DOHH2 (cell line): ENCODE measurements around the gene ANXA3.

Source experiments
- H3F3A ChIP-seq: fragments of 200-600 bp; sonication (generic), shearing (Covaris generic); 2 replicates; pipeline ENCODE4 v1.6.0; 2016; ENCODE audit warnings: antibody characterized with exemption, mild to moderate bottlenecking; ENCODE audit not compliant: control insufficient read depth, insufficient read depth
- H3K27ac ChIP-seq: fragments of 200-600 bp; sonication (generic); 2 replicates; pipeline ENCODE4 v1.5.1; 2014; ENCODE audit warnings: low read depth, mild to moderate bottlenecking, low read length, moderate library complexity
- H3K27me3 ChIP-seq: fragments of 200-600 bp; sonication (generic); 2 replicates; pipeline ENCODE4 v1.6.1; 2014; ENCODE audit warnings: mild to moderate bottlenecking, low read length, mixed read lengths; ENCODE audit not compliant: control insufficient read depth
- H3K36me3 ChIP-seq: fragments of 200-600 bp; sonication (generic); 2 replicates; pipeline ENCODE4 v1.6.1; 2014; ENCODE audit warnings: mild to moderate bottlenecking, low read length, moderate library complexity, mixed read lengths; ENCODE audit not compliant: control insufficient read depth
- H3K4me1 ChIP-seq: fragments of 200-600 bp; sonication (generic); 2 replicates; pipeline ENCODE4 v1.6.1; 2014; ENCODE audit warnings: mild to moderate bottlenecking, low read length, mixed read lengths; ENCODE audit not compliant: control insufficient read depth
- H3K4me2 ChIP-seq: fragments of 200-600 bp; sonication (generic); 2 replicates; pipeline ENCODE4 v1.6.0; 2014; ENCODE audit warnings: mild to moderate bottlenecking, low read length, moderate library complexity
- H3K4me3 ChIP-seq: fragments of 200-600 bp; sonication (generic); 2 replicates; pipeline ENCODE4 v1.5.1; 2014; ENCODE audit warnings: mild to moderate bottlenecking, low read length, mixed read lengths
- H3K79me2 ChIP-seq: fragments of 200-600 bp; sonication (generic); 2 replicates; pipeline ENCODE4 v1.6.1; 2014; ENCODE audit warnings: mild to moderate bottlenecking, low read length, mixed read lengths; ENCODE audit not compliant: control insufficient read depth
- H3K9me2 ChIP-seq: fragments of 200-600 bp; sonication (generic); replicated peaks from 2 replicates; pipeline ENCODE4 v1.6.1; 2014; ENCODE audit warnings: mild to moderate bottlenecking, low read length, mixed read lengths; ENCODE audit not compliant: control insufficient read depth
- H3K9me3 ChIP-seq: fragments of 200-600 bp; sonication (generic); 2 replicates; pipeline ENCODE4 v1.6.1; 2014; ENCODE audit warnings: antibody characterized with exemption, low read length, mixed read lengths; ENCODE audit not compliant: control insufficient read depth, insufficient read depth
- H4K20me1 ChIP-seq: fragments of 200-600 bp; sonication (generic); 2 replicates; pipeline ENCODE4 v1.6.0; 2014; ENCODE audit warnings: low read depth, mild to moderate bottlenecking, antibody characterized with exemption, low read length, moderate library complexity; ENCODE audit not compliant: control insufficient read depth, insufficient read depth
- EZH2phosphoT487 ChIP-seq: fragments of 200-600 bp; sonication (generic); IDR thresholded peaks from 2 replicates; pipeline ENCODE4 v1.6.1; 2017; ENCODE audit warnings: borderline replicate concordance, mild to moderate bottlenecking, antibody characterized with exemption, low read length, moderate library complexity, mixed read lengths
- TF ChIP-seq, protein P1 (sequence below): fragments of 200-600 bp; sonication (generic); IDR thresholded peaks from one replicate; pipeline ENCODE4 v1.5.1; 2014; ENCODE audit warnings: antibody characterized with exemption, mild to moderate bottlenecking, low read depth, low read length; ENCODE audit not compliant: poor library complexity, severe bottlenecking

The ANXA3 gene

DNA sequence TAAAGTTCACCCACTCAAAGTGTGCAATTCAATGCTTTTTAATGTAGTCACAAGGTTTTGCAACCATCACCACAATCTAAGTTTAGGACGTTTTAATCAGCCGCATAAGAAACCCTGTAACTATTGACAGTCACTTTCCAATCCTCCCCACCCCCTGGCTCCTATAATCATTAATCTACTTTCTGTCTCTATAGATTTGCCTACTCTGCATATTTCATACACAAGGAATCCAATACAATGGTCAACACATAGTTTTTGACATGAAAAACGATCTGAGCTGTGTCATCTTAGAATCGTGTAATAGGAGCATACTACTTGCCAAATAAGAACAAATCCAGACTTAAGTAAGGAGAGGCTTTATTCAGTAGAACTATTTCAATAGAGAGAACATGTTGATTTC, 47.6 kb downstream of the ANXA3 start:
- Histone ChIP-seq H3K4me1 (no peaks in the 10 kb centered on the region), H3K9me3 (no peaks in the 10 kb centered on the region), H3K9me2 (no peaks in the 10 kb centered on the region), H3K27ac (no peak overlapping the region), H3K4me3 (no peak overlapping the region), H3K27me3 (no peaks in the 10 kb centered on the region), H3F3A (no peaks in the 10 kb centered on the region), H3K36me3 (no peaks in the 10 kb centered on the region), H3K79me2 (no peaks in the 10 kb centered on the region), H4K20me1 (no peaks in the 10 kb centered on the region), H3K4me2 (no peak overlapping the region)
- TF ChIP-seq, protein P1, sequence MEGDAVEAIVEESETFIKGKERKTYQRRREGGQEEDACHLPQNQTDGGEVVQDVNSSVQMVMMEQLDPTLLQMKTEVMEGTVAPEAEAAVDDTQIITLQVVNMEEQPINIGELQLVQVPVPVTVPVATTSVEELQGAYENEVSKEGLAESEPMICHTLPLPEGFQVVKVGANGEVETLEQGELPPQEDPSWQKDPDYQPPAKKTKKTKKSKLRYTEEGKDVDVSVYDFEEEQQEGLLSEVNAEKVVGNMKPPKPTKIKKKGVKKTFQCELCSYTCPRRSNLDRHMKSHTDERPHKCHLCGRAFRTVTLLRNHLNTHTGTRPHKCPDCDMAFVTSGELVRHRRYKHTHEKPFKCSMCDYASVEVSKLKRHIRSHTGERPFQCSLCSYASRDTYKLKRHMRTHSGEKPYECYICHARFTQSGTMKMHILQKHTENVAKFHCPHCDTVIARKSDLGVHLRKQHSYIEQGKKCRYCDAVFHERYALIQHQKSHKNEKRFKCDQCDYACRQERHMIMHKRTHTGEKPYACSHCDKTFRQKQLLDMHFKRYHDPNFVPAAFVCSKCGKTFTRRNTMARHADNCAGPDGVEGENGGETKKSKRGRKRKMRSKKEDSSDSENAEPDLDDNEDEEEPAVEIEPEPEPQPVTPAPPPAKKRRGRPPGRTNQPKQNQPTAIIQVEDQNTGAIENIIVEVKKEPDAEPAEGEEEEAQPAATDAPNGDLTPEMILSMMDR = no peak
- no peak for TF ChIP-seq EZH2phosphoT487

DNA sequence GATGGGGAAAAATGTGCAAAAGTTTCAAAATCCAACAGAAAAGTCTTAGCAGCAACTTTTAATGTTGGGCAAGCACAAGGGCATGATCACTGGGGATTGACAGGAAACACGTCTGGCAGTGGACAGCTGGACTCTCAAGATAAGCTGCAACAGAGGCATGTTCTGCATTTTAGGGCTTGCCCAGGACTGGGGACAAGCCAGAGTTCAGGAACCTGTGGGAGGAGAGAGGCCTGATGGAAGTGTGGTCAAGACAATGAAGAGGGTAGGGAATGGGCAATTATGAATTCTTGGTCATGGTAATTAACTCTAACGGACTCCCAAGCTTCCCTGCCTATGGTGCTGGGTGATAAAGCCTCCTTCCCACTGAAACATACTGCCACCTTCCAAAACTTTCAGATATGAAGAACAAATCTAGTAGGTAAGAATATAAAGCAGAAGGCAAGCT, 48.4 kb downstream of the ANXA3 start:
- Histone ChIP-seq H3K27me3 (no peaks in the 10 kb centered on the region), H3K9me3 (no peaks in the 10 kb centered on the region), H3K4me2 (no peak overlapping the region), H3K27ac (no peak overlapping the region), H3K79me2 (no peaks in the 10 kb centered on the region), H3K4me3 (no peak overlapping the region), H4K20me1 (no peaks in the 10 kb centered on the region), H3K4me1 (no peaks in the 10 kb centered on the region), H3K36me3 (no peaks in the 10 kb centered on the region), H3K9me2 (no peaks in the 10 kb centered on the region), H3F3A (no peaks in the 10 kb centered on the region)
- TF ChIP-seq EZH2phosphoT487 = no peak
- TF ChIP-seq, protein P1 = no peak

DNA sequence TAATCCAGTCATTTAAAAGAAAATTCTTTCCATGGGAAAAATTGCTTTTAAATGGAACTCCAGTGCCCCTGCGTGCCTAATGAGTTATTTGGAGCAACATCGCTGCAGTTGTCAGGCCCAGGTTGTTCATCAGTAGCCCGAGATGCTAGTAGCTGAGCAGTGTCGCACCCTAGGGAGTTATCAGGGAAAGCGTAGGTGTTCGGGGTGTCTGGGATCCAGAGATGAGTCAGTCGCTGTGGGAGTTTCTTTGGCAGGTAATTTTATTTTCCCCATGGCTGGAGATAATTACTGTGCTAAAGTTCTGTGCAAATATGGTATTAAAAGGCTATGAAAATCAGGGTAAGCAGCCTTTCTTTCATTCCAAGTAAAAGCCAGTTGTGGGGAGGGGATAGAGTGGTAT, 49.4 kb downstream of the ANXA3 start:
- H3K4me3 ChIP-seq = no peak overlapping the region
- no peaks in the 10 kb centered on the region for H3K27me3 ChIP-seq
- TF ChIP-seq EZH2phosphoT487 = no peak
- TF ChIP-seq, protein P1 = no peak
- no peaks in the 10 kb centered on the region for H3K9me3 ChIP-seq
- no peaks in the 10 kb centered on the region for H4K20me1 ChIP-seq
- H3K4me2 ChIP-seq = no peak overlapping the region
- H3K79me2 ChIP-seq = no peaks in the 10 kb centered on the region
- no peak overlapping the region for H3K27ac ChIP-seq
- H3K4me1 ChIP-seq = no peaks in the 10 kb centered on the region
- no peaks in the 10 kb centered on the region for H3K36me3 ChIP-seq
- H3K9me2 ChIP-seq = no peaks in the 10 kb centered on the region
- H3F3A ChIP-seq = no peaks in the 10 kb centered on the region

DNA sequence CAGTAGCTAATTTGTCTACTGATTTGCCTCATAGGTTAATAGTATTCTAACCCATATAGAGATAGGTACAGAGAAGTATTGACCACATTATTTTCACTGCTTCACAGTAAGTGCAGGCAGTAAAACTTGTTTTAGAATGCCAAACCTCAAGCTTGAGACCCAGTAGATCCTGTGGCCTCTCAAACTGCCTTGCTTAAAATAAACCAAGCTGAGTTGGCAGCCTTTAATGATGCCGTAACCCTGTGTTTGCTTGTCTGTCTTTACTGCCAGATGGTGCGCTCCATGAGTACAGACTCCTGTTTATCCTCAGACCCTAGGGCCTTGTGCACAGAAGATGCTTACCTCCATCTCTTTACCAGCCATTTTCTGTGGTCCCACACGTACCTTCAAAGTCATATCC, 50.8 kb downstream of the ANXA3 start:
- Histone ChIP-seq H3K36me3 (no peaks in the 10 kb centered on the region), H3K79me2 (no peaks in the 10 kb centered on the region), H3K9me3 (no peaks in the 10 kb centered on the region), H3K4me1 (no peaks in the 10 kb centered on the region), H4K20me1 (no peaks in the 10 kb centered on the region), H3K27ac (no peak overlapping the region), H3K9me2 (no peaks in the 10 kb centered on the region), H3K27me3 (no peaks in the 10 kb centered on the region), H3K4me3 (no peak overlapping the region), H3F3A (no peaks in the 10 kb centered on the region), H3K4me2 (no peak overlapping the region)
- TF ChIP-seq EZH2phosphoT487 = no peak
- TF ChIP-seq, protein P1 = no peak
